Neural progenitor cell (in vitro differentiated cells): Measurements from ENCODE around the gene TADA3. TPM values are rescaled to one million over a fixed set of nuclear protein-coding genes. Genes with fewer than 3 reads are reported as not detected.

Experiments
- DNase-seq: peaks from one replicate; pipeline ENCODE4 v3.0.0-alpha.2; 2016; ENCODE audit warnings: low spot score
- H2AFZ ChIP-seq: fragments of 200-600 bp; sonication (generic); replicated peaks from 2 replicates; pipeline ENCODE4 v1.6.1; 2016; ENCODE audit warnings: antibody characterized with exemption
- H3F3A ChIP-seq: fragments of 200-600 bp; sonication (generic); 2 replicates; pipeline ENCODE4 v1.6.1; 2016; ENCODE audit warnings: antibody characterized with exemption, low read depth
- H3K27ac ChIP-seq: fragments of 200-600 bp; sonication (generic); 2 replicates; pipeline ENCODE4 v1.5.1; 2016; ENCODE audit warnings: mild to moderate bottlenecking
- H3K27me3 ChIP-seq: fragments of 200-600 bp; sonication (generic); 2 replicates; pipeline ENCODE4 v1.6.1; 2016; ENCODE audit warnings: mild to moderate bottlenecking, moderate library complexity
- H3K36me3 ChIP-seq: fragments of 200-600 bp; sonication (generic); 2 replicates; pipeline ENCODE4 v1.5.1; 2016
- H3K4me1 ChIP-seq: fragments of 200-600 bp; sonication (generic); 2 replicates; pipeline ENCODE4 v1.6.1; 2016; ENCODE audit warnings: mixed run types
- H3K4me2 ChIP-seq: fragments of 200-600 bp; sonication (generic); 2 replicates; pipeline ENCODE4 v1.6.1; 2016
- H3K4me3 ChIP-seq: fragments of 200-600 bp; sonication (generic); 2 replicates; pipeline ENCODE4 v1.5.1; 2016
- H3K79me2 ChIP-seq: fragments of 200-600 bp; sonication (generic); 2 replicates; pipeline ENCODE4 v1.6.1; 2016; ENCODE audit warnings: low read depth
- H3K9ac ChIP-seq: fragments of 200-600 bp; sonication (generic); 2 replicates; pipeline ENCODE4 v1.6.1; 2016
- H3K9me3 ChIP-seq: fragments of 200-600 bp; sonication (generic); 2 replicates; pipeline ENCODE4 v1.5.1; 2016; ENCODE audit warnings: low read depth
- H4K20me1 ChIP-seq: fragments of 200-600 bp; sonication (generic); 2 replicates; pipeline ENCODE4 v1.6.1; 2016; ENCODE audit warnings: low read depth
- H3K27ac Mint-ChIP-seq: 3 replicates; pipeline ENCODE4 v1.8.0; 2021; ENCODE audit warnings: mixed read lengths
- H3K27me3 Mint-ChIP-seq: 2 replicates; pipeline ENCODE4 v1.8.0; 2022; ENCODE audit warnings: low read depth, mild to moderate bottlenecking, inconsistent platforms, moderate library complexity, mixed read lengths; ENCODE audit not compliant: insufficient read depth
- H3K36me3 Mint-ChIP-seq: 3 replicates; pipeline ENCODE4 v1.8.0; 2021; ENCODE audit warnings: mixed read lengths
- H3K4me1 Mint-ChIP-seq: 3 replicates; pipeline ENCODE4 v1.8.0; 2021; ENCODE audit warnings: mixed read lengths
- H3K4me3 Mint-ChIP-seq: 3 replicates; pipeline ENCODE4 v1.8.0; 2021; ENCODE audit warnings: mild to moderate bottlenecking, moderate library complexity, mixed read lengths
- H3K9me3 Mint-ChIP-seq: 3 replicates; pipeline ENCODE4 v1.8.0; 2020; ENCODE audit warnings: mixed read lengths
- EZH2 ChIP-seq: fragments of 200-600 bp; sonication (generic); IDR thresholded peaks from 2 replicates; pipeline ENCODE4 v1.6.1; 2017; ENCODE audit warnings: antibody characterized with exemption, mild to moderate bottlenecking, moderate library complexity
- EZH2phosphoT487 ChIP-seq: fragments of 200-600 bp; sonication (generic); IDR thresholded peaks from 2 replicates; pipeline ENCODE4 v1.6.1; 2017; ENCODE audit warnings: antibody characterized with exemption
- total RNA-seq: library from RNA; depleted of rRNA; stranded (reverse); fragments of >200 nt; gene quantifications from 2 replicates; pipeline ENCODE4 v1.2.3, GENCODE V29; 2015; ENCODE audit warnings: low replicate concordance
- TF ChIP-seq, protein P1 (sequence below): fragments of 200-600 bp; sonication (generic); IDR thresholded peaks from 2 replicates; pipeline ENCODE4 v1.5.1; 2017; ENCODE audit warnings: antibody characterized with exemption, mild to moderate bottlenecking

Gene TADA3
- total RNA-seq, 1 donor from 2014 or later, result 50.8 TPM

DNA sequence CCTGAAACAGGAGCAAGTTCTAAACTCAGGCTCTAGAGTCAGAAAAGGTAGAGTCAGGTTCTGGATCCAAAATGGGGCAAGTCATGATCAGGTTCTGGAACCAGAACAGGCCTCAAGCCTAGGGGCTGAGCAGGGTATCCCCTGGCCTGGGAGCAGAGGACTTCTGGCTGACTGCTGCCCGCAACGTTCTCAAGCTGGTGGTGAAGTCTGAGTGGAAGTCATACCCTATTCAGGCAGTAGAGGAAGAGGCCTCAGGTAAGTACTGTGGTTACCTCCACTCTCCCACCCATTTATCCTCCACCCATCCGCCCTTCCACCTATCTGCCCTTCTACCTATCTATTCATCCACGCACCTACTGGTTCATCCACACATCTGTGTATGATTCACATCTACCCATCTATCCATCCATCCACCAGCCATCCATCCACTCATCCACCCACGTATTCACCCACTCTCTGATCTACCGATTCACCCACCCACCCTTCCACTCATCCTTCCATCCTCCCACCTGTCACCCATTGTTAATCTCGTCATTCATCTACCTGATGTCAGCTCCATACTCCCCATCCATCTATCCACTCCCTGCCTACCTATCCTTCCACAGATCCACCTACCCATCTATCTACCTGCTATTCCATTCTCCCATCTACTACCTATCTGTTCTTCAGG, 26.5 kb upstream of the TADA3 start:
- Mint-ChIP-seq H3K27ac (no peak overlapping the region), H3K27me3 (peaks cover 17% of the 10 kb centered on the region), H3K9me3 (no peaks in the 10 kb centered on the region), H3K4me3 (no peak overlapping the region), H3K36me3 (no peaks in the 10 kb centered on the region), H3K4me1 (no peaks in the 10 kb centered on the region)
- TF ChIP-seq EZH2phosphoT487, result no peak
- TF ChIP-seq, protein P1, sequence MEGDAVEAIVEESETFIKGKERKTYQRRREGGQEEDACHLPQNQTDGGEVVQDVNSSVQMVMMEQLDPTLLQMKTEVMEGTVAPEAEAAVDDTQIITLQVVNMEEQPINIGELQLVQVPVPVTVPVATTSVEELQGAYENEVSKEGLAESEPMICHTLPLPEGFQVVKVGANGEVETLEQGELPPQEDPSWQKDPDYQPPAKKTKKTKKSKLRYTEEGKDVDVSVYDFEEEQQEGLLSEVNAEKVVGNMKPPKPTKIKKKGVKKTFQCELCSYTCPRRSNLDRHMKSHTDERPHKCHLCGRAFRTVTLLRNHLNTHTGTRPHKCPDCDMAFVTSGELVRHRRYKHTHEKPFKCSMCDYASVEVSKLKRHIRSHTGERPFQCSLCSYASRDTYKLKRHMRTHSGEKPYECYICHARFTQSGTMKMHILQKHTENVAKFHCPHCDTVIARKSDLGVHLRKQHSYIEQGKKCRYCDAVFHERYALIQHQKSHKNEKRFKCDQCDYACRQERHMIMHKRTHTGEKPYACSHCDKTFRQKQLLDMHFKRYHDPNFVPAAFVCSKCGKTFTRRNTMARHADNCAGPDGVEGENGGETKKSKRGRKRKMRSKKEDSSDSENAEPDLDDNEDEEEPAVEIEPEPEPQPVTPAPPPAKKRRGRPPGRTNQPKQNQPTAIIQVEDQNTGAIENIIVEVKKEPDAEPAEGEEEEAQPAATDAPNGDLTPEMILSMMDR, result no peak
- TF ChIP-seq EZH2, result no peak
- Histone ChIP-seq H3F3A (peaks cover 2% of the 10 kb centered on the region), H3K9me3 (no peaks in the 10 kb centered on the region), H3K4me3 (no peak overlapping the region), H4K20me1 (peaks cover 6% of the 10 kb centered on the region), H2AFZ (no peak overlapping the region), H3K4me2 (no peak overlapping the region), H3K79me2 (no peaks in the 10 kb centered on the region), H3K36me3 (no peaks in the 10 kb centered on the region), H3K27ac (no peak overlapping the region), H3K9ac (no peak overlapping the region), H3K27me3 (no peaks in the 10 kb centered on the region), H3K4me1 (no peaks in the 10 kb centered on the region)
- DNase-seq, result no peak

DNA sequence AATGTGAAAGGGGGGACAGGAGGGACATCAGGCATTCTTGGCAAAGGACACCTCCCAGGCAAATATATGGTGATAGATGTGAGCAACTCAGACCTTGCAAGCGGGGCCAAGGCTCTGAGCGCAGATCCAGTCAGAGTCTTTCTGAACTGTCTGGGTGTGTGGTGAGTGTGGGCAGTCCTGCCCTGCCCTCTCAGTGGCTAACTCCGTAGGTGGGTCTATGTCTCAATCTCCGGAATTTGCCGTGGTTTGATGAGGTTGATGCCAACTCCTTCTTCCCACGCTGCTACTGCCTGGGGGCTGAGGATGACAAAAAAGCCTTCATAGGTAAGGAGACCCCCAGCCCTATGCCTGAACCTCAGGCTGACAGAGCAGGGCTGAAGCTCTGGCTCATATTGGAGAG, 25.2 kb upstream of the TADA3 start:
- no peaks in the 10 kb centered on the region for H3K9me3 Mint-ChIP-seq
- Histone ChIP-seq H4K20me1 (peaks cover 6% of the 10 kb centered on the region), H3K4me2 (no peak overlapping the region), H3K9ac (no peak overlapping the region), H3K4me1 (no peaks in the 10 kb centered on the region), H3K4me3 (no peak overlapping the region), H3K27me3 (no peaks in the 10 kb centered on the region), H3K36me3 (no peaks in the 10 kb centered on the region), H3F3A (no peaks in the 10 kb centered on the region), H3K9me3 (no peaks in the 10 kb centered on the region), H3K27ac (no peak overlapping the region), H3K79me2 (no peaks in the 10 kb centered on the region), H2AFZ (no peak overlapping the region)
- peaks cover 17% of the 10 kb centered on the region for H3K27me3 Mint-ChIP-seq
- no peak overlapping the region for H3K27ac Mint-ChIP-seq
- peaks cover 3% of the 10 kb centered on the region for H3K36me3 Mint-ChIP-seq
- no peak for DNase-seq
- H3K4me3 Mint-ChIP-seq, result no peak overlapping the region
- TF ChIP-seq, protein P1, result no peak
- TF ChIP-seq EZH2phosphoT487 (no peak), EZH2 (no peak)
- no peaks in the 10 kb centered on the region for H3K4me1 Mint-ChIP-seq

DNA sequence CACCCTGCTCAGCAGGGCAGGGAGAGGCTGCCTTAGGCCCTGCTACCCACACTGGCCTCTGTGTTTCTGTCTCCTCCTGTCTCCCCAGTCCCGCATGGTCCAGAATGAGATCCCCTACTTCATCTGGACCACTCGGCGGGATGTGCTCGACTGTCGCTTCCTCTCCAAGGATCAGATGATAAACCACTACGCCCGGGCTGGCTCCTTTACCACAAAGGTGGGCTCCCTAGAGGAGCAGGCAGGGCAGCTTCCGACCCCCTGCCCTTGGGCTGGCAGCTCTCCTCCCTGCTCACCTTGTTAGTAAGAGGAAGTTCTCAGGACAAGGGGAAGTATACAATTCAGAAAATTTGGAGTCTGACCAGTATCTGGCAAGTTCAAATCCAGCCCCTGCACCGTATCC, 23.7 kb upstream of the TADA3 start:
- no peak for DNase-seq
- H3K4me1 ChIP-seq, result no peaks in the 10 kb centered on the region
- H3F3A ChIP-seq, result no peaks in the 10 kb centered on the region
- peaks cover 5% of the 10 kb centered on the region for H4K20me1 ChIP-seq
- no peak overlapping the region for H3K27ac ChIP-seq
- Mint-ChIP-seq H3K4me1 (peaks cover 8% of the 10 kb centered on the region), H3K9me3 (no peaks in the 10 kb centered on the region), H3K27me3 (peaks cover 17% of the 10 kb centered on the region), H3K36me3 (peaks cover 3% of the 10 kb centered on the region), H3K27ac (no peak overlapping the region), H3K4me3 (no peak overlapping the region)
- no peak overlapping the region for H2AFZ ChIP-seq
- no peaks in the 10 kb centered on the region for H3K9me3 ChIP-seq
- H3K36me3 ChIP-seq, result no peaks in the 10 kb centered on the region
- H3K4me3 ChIP-seq, result no peak overlapping the region
- H3K27me3 ChIP-seq, result peaks cover 11% of the 10 kb centered on the region
- TF ChIP-seq EZH2 (no peak), EZH2phosphoT487 (no peak)
- TF ChIP-seq, protein P1, result no peak
- H3K79me2 ChIP-seq, result no peaks in the 10 kb centered on the region
- H3K4me2 ChIP-seq, result no peak overlapping the region
- H3K9ac ChIP-seq, result no peak overlapping the region
